HepG2 (cell line): ENCODE measurements around the gene FOXA1. TPM values are rescaled to one million over a fixed set of nuclear protein-coding genes. Genes with fewer than 3 reads are reported as not detected.

Experiments
- AHR ChIP-seq: IDR thresholded peaks from 2 replicates; pipeline ENCODE4 v1.6.1; 2018; ENCODE audit warnings: missing genetic modification reagents, missing compliant biosample characterization
- DNMT1 ChIP-seq: sonication (generic); formaldehyde crosslinking; IDR thresholded peaks from 2 replicates; pipeline ENCODE4 v1.5.1; 2020; ENCODE audit warnings: mild to moderate bottlenecking, missing genetic modification reagents
- MAF1 ChIP-seq: sonication (generic); formaldehyde crosslinking; IDR thresholded peaks from 2 replicates; pipeline ENCODE4 v1.5.0; 2020; ENCODE audit warnings: missing genetic modification reagents, borderline replicate concordance
- MIXL1 ChIP-seq: IDR thresholded peaks from 2 replicates; pipeline ENCODE4 v1.6.1; 2016
- MYC ChIP-seq: sonication (generic); formaldehyde crosslinking; IDR thresholded peaks from 2 replicates; pipeline ENCODE4 v1.9.0; 2021; ENCODE audit warnings: missing genetic modification reagents, borderline replicate concordance
- PHF5A ChIP-seq: IDR thresholded peaks from one replicate; pipeline ENCODE4 v1.6.1; 2018; ENCODE audit warnings: low read depth, missing genetic modification reagents; ENCODE audit not compliant: unreplicated experiment
- POLR2AphosphoS5 ChIP-seq: IDR thresholded peaks from 2 replicates; pipeline ENCODE4 v1.6.1; 2012; ENCODE audit warnings: low read depth, low read length
- ZNF253 ChIP-seq: sonication (generic); formaldehyde crosslinking; IDR thresholded peaks from 2 replicates; pipeline ENCODE4 v1.8.0; 2022; ENCODE audit warnings: mild to moderate bottlenecking, missing genetic modification reagents, borderline replicate concordance
- ZNF337 ChIP-seq: sonication (generic); formaldehyde crosslinking; IDR thresholded peaks from 2 replicates; pipeline ENCODE4 v1.5.1; 2020; ENCODE audit warnings: missing genetic modification reagents, low read depth, mild to moderate bottlenecking, borderline replicate concordance
- polyA plus RNA-seq, 8 experiments: library from polyadenylated mRNA; depleted of rRNA in 3 of 8; stranded (reverse) in 7 of 8; unstranded in 1 of 8; fragments of >200 nt; fragmentation: Illumina TruSeq in 4 of 8; extraction: Trizol in 4 of 8; gene quantifications; 2 replicates each; pipeline versions ENCODE4 v1.2.1 to v1.2.3, GENCODE V29; 2011 to 2016; ENCODE audit warnings: low read depth in 4 of 8, missing spikeins in 1 of 8, mixed read lengths in 1 of 8; ENCODE audit not compliant: insufficient read depth in 1 of 8
- total RNA-seq, 5 experiments: library from RNA; depleted of rRNA; stranded (reverse); fragments of >200 nt; fragmentation: Illumina TruSeq; extraction: Trizol; gene quantifications; 2 replicates each; pipeline ENCODE4 v1.2.3, GENCODE V29; 2016; ENCODE audit warnings: low read depth in 1 of 5
- TF ChIP-seq, protein P1 (sequence below): sonication (generic); formaldehyde crosslinking; IDR thresholded peaks from 2 replicates; pipeline ENCODE4 v1.5.0; 2020; ENCODE audit warnings: mild to moderate bottlenecking, missing genetic modification reagents, borderline replicate concordance
- TF ChIP-seq, protein P2 (sequence below): sonication (generic); formaldehyde crosslinking; conservative IDR thresholded peaks from 2 replicates; pipeline ENCODE4 v1.8.0; 2022; ENCODE audit warnings: mild to moderate bottlenecking, moderate library complexity, missing genetic modification reagents
- TF ChIP-seq, protein P3 (sequence below): sonication (generic); formaldehyde crosslinking; conservative IDR thresholded peaks from 2 replicates; pipeline ENCODE4 v1.8.1; 2023; ENCODE audit warnings: missing genetic modification reagents
- TF ChIP-seq, protein P4 (sequence below), 2 experiments: fragments of 450-650 bp in 1 of 2; sonication (generic) in 1 of 2; formaldehyde crosslinking in 1 of 2; IDR thresholded peaks; 2 replicates each; pipeline versions ENCODE4 v1.6.1 to v1.8.0; 2016 to 2022; ENCODE audit warnings: antibody characterized with exemption in 1 of 2, mild to moderate bottlenecking in 1 of 2, missing genetic modification reagents in 1 of 2

The FOXA1 gene
- total and polyA plus RNA-seq, 2 of the 13 experiments (the other 11 are each of a cell fraction or from before 2014, with no cell fraction given): 43.4 to 58.6 TPM

DNA sequence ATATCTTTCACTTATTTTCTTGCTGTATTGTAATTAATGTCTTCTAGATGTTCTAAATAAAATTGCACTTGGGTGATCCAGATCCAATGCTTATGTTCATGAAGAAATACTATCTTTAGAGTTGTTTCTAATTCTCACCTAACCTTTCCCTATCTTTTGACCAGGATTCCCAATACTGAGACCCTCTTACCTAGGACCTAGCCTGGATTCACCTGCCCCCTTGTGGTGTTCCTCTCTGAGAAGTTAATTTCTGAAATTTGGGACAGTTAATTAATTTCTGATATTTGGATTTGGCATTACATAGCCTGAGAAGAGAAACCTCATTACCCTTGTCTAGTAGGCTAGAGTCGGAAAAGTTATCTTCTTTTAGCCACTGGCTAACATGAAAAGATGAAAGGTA is 29.5 kb downstream of the FOXA1 start (continued):
- TF ChIP-seq, protein P1, sequence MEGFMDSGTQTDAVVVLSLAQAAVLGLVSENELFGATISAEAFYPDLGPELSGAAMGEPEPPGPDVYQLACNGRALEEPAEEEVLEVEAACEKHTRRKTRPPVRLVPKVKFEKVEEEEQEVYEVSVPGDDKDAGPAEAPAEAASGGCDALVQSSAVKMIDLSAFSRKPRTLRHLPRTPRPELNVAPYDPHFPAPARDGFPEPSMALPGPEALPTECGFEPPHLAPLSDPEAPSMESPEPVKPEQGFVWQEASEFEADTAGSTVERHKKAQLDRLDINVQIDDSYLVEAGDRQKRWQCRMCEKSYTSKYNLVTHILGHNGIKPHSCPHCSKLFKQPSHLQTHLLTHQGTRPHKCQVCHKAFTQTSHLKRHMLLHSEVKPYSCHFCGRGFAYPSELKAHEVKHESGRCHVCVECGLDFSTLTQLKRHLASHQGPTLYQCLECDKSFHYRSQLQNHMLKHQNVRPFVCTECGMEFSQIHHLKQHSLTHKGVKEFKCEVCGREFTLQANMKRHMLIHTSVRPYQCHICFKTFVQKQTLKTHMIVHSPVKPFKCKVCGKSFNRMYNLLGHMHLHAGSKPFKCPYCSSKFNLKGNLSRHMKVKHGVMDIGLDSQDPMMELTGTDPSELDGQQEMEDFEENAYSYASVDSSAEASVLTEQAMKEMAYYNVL (CRISPR knock-in tag): no peak
- TF ChIP-seq DNMT1: no peak
- TF ChIP-seq, protein P2, sequence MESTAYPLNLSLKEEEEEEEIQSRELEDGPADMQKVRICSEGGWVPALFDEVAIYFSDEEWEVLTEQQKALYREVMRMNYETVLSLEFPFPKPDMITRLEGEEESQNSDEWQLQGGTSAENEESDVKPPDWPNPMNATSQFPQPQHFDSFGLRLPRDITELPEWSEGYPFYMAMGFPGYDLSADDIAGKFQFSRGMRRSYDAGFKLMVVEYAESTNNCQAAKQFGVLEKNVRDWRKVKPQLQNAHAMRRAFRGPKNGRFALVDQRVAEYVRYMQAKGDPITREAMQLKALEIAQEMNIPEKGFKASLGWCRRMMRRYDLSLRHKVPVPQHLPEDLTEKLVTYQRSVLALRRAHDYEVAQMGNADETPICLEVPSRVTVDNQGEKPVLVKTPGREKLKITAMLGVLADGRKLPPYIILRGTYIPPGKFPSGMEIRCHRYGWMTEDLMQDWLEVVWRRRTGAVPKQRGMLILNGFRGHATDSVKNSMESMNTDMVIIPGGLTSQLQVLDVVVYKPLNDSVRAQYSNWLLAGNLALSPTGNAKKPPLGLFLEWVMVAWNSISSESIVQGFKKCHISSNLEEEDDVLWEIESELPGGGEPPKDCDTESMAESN: 0 out of 2 replicates have a peak, but pooled peaks have one; percentile 31
- TF ChIP-seq POLR2AphosphoS5: no peak
- TF ChIP-seq MAF1 (CRISPR knock-in tag): no peak
- peak; percentile 63; the same call in 1 of the 2 replicates for TF ChIP-seq ZNF337 (CRISPR knock-in tag)
- TF ChIP-seq MIXL1 (CRISPR knock-in tag): peak; percentile 94
- TF ChIP-seq, protein P3, sequence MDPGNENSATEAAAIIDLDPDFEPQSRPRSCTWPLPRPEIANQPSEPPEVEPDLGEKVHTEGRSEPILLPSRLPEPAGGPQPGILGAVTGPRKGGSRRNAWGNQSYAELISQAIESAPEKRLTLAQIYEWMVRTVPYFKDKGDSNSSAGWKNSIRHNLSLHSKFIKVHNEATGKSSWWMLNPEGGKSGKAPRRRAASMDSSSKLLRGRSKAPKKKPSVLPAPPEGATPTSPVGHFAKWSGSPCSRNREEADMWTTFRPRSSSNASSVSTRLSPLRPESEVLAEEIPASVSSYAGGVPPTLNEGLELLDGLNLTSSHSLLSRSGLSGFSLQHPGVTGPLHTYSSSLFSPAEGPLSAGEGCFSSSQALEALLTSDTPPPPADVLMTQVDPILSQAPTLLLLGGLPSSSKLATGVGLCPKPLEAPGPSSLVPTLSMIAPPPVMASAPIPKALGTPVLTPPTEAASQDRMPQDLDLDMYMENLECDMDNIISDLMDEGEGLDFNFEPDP (CRISPR knock-in tag): no peak
- TF ChIP-seq, protein P4, sequence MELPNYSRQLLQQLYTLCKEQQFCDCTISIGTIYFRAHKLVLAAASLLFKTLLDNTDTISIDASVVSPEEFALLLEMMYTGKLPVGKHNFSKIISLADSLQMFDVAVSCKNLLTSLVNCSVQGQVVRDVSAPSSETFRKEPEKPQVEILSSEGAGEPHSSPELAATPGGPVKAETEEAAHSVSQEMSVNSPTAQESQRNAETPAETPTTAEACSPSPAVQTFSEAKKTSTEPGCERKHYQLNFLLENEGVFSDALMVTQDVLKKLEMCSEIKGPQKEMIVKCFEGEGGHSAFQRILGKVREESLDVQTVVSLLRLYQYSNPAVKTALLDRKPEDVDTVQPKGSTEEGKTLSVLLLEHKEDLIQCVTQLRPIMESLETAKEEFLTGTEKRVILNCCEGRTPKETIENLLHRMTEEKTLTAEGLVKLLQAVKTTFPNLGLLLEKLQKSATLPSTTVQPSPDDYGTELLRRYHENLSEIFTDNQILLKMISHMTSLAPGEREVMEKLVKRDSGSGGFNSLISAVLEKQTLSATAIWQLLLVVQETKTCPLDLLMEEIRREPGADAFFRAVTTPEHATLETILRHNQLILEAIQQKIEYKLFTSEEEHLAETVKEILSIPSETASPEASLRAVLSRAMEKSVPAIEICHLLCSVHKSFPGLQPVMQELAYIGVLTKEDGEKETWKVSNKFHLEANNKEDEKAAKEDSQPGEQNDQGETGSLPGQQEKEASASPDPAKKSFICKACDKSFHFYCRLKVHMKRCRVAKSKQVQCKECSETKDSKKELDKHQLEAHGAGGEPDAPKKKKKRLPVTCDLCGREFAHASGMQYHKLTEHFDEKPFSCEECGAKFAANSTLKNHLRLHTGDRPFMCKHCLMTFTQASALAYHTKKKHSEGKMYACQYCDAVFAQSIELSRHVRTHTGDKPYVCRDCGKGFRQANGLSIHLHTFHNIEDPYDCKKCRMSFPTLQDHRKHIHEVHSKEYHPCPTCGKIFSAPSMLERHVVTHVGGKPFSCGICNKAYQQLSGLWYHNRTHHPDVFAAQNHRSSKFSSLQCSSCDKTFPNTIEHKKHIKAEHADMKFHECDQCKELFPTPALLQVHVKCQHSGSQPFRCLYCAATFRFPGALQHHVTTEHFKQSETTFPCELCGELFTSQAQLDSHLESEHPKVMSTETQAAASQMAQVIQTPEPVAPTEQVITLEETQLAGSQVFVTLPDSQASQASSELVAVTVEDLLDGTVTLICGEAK (IDR thresholded peaks at IDR 0.05): no peak
- TF ChIP-seq, protein P4 (CRISPR knock-in tag; IDR thresholded peaks at IDR 0.05): no peak
- TF ChIP-seq MYC (CRISPR knock-in tag): no peak
- TF ChIP-seq ZNF253 (CRISPR knock-in tag): no peak
- TF ChIP-seq AHR (CRISPR knock-in tag): no peak
- peak; percentile 44 for TF ChIP-seq PHF5A (CRISPR knock-in tag)
